Measurements from ENCODE around the gene SYNJ2.
A peak's percentile ranks its signal among the peaks of the same experiment; 100 is the strongest.

The SYNJ2 gene

DNA sequence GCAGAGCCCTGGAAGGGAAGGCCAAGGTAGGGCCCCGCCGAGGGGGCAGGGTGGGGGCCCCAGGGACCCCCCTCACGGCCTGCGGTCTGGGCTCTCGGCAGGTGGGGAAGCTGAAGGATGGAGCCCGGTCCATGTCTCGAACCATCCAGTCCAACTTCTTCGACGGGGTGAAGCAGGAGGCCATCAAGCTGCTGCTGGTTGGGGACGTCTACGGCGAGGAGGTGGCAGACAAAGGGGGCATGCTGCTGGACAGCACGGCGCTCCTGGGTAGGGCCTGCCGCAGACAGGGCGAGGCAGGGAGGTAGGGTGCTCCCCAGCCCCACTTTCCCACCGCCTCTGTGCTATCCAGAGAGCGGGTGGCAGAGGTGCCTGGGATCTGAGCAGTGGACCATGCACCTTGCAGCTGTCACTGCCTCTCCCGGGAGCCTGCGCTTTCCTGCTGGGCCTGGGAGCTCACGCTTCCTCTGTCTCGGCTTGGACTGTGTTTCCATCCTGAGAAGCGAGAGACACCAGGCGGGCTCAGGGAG, 83.1 kb downstream of the SYNJ2 start:
- no peak for DNase-seq

- no peak for DNase-seq
These were observed 84.6 kb downstream of the SYNJ2 start for GRCh38 chr6:158066136-158066781.

DNA sequence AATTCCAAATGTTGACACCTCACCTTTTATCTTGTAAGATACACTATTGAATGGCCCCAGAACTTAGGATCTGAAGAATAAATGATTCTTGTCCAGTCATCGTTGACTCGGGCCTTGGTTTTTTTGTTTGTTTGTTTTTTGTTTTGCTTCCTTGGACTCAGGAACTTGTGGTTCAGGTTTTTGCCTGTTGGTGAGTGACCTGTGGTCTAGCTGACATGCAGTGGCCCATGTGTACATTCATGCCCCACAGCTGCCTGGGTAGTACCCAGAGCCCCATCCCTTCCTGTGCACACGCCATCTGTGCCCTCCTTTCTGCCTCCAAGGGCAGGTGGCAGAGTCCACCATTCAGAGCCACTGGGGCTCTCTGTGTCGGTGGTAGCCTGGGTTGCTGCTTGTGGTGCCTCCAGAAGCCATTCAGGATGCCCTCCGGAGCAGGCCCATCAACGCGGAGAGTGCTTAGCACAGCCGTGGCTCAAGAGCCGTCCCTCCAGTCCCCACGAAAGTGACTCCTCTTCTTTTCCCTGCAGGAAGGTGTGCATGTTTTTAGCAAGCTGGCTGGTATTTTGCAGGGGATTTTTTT, 85.9 kb downstream of the SYNJ2 start:
- no peak for DNase-seq

DNA sequence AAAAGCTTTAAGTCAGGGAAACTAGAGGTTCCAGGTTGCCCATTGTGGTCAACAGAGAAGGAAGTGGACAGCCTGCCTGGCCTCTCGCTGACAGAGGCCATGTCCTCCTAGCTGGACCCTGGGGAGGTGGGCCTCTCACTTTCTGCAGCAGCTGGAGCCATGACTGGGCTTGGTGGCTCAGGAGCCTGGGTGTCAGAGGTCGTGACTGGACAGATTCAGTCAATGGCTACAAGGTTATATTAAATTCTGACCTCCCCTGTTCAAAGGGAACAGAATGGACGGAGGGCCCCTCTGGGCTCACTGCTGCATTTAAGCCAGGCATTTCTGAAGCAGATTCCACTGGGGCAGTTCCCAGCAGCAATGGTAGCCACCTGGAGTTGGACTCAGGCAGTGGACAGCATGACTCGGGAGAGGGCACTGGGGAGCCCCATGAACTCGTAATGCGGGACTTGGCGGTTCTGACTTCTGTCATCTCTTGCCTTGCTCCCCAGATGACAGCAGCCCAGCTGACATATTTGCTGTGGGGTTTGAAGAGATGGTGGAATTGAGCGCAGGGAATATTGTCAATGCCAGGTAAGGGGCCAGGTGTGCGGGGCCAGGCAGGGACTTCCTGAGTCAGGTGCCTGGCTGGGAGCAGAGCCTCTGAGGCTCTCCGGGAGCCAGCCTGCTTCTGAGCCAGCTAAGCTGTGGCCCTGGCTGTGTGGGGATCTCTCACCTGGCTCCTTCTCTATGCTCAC, 86.7 kb downstream of the SYNJ2 start:
- no peak for DNase-seq

GRCh38 chr6:158068893-158069799, 87.5 kb downstream of the SYNJ2 start:
- DNase-seq, result no peak

GRCh38 chr6:158069800-158070195, 88.1 kb downstream of the SYNJ2 start:
- DNase-seq, result no peak

DNA sequence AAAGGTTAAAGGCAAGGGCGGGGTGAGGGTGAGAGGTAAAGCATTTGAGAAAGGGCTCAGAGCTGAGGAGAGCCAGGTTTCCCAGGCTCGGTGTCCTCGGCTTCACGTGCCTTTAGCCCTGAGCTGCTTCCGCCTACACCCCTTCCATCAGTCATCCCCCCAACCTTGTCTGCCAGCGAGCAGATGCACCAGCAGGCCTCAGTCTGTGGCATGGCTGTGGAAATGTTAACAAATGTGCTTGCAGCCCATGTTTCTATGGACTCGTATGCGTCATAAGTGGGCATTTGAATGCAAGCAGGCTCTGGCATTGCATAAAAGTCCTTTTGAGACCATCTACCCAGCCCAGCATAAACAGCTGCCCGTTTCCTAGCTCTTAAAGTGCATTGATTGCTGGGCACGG, 88.8 kb downstream of the SYNJ2 start:
- no peak for DNase-seq

- no peak for DNase-seq
These were observed 89.7 kb downstream of the SYNJ2 start for GRCh38 chr6:158071121-158072082.

DNA sequence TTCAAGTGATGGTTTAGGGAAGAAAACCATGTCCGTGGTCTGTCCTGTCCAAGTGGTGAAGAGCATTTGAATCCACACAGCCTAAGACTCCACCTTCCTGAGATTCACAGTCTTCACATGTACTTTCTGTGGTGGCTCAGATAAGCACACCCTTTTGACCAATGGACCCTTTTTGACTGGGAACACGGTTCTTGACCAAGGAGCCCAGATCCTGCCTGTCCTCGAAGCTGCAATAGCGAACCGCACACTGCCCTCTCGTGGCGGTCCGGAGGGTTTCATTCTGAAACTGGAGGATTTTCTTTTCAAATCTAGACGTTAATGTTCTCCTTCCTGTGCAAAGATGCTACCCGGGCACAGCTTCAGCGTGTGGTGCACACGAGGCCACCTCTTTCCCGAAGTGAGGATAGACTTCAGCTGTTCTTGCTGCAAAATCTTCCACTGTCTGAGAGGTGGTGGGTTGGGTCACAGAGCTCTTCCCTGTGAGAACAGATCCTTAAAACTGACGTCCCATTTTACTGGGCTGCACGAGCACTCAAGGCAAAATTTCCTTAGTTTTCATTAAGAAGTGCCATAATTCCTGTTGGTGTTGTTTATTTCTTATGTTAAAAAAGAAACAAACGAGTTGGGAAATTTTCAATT, 90.5 kb downstream of the SYNJ2 start:
- DNase-seq, result peak; percentile 56

DNA sequence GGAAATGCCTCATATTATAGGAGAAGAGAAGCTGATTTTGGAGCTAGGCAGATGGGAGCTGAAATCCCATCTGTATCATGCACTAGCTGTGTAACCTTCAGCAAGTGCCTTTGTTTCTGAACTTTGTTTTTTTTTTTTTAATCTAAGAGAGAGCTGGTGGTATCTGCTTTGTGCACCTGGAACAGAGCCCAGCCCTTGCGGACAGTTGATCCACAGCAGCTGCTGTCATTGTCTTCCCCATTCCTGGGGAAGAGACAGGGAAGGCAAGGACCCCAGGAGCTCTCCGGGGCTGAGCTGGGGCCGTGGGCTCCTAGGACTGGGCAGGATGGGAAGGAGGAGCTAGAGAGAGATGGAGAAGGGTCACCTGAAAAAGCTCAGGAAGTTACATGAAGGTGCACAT, 92.1 kb downstream of the SYNJ2 start:
- DNase-seq, result no peak

- no peak for DNase-seq
These were observed 94.9 kb downstream of the SYNJ2 start for GRCh38 chr6:158076548-158076947.

DNA sequence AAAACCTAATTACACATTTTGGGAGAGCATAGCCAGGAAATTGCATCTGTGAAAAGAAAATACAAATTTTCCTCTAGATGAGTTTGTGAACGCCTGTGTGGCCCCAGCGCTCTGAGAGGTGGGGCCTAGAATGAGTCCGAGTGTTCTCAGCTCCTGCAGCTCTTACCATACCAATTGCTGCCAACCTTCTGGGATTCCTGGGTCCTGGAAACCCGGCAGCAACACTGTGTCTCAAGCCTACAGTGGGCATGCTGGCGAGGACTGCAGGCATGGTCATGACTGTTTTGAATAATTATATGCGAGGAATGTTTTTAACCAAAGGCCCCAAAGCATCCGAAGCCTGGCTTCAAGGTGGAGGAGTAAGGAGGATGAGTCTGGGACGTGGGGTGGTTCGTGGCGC, 96.0 kb downstream of the SYNJ2 start:
- no peak for DNase-seq

DNA sequence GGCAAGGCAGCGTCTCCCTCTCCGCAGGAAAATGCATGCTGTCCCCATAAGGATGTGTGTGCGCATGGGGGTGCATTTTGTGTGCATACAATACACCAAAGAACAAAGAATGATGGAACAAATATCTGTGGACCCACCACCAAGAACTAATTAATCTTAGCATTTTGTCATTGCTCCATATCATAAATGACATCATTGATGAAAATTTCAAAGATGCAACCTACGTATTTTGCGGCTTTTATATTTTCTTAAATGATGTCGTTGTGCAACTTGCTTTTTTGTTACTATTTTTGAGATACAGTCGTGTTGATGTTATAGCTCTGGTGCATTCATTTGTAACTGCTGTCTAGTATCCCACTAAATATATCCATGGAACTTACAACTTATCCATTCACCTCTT, 96.7 kb downstream of the SYNJ2 start:
- DNase-seq, result no peak

GRCh38 chr6:158080849-158081656, 99.4 kb downstream of the SYNJ2 start:
- no peak for DNase-seq

- DNase-seq, result no peak
These were observed 99.9 kb downstream of the SYNJ2 start for GRCh38 chr6:158081657-158081935.

DNA sequence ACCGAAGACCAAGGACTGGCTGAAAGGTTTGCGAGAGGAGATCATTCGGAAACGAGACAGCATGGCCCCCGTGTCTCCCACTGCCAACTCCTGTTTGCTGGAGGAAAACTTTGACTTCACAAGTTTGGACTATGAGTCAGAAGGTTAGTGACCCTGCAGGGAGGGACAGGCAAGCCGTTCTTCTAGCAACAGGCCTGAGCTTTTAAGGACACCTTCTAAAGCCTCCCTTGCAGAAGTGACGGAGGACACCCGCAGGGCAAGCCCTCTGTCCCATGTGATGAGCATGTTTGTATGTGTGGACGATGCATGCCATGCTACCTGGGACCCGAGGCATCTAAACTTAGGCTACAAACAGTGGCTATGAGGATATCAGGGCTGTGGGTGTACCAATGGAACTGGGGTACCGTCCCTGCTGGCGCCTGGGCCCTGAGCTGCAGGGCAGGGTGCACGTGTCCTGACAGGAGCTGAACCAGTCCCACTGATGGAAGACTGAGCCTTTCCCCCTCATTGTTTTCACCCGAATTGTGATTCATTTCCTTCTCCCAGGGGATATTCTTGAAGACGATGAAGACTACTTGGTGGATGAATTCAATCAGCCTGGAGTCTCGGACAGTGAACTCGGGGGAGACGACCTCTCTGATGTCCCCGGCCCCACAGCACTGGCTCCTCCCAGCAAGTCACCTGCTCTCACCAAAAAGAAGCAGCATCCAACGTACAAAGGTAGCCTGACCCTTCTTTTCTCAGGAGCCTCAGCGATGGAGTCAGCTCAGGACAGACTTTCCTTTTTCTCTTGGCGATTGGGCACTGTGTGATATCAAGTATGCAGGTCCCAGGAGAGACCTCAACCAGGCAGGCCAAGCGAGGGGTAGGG, 102.0 kb downstream of the SYNJ2 start:
- no peak for DNase-seq

- DNase-seq, result no peak
These were observed 103.8 kb downstream of the SYNJ2 start for GRCh38 chr6:158085261-158086053.

DNA sequence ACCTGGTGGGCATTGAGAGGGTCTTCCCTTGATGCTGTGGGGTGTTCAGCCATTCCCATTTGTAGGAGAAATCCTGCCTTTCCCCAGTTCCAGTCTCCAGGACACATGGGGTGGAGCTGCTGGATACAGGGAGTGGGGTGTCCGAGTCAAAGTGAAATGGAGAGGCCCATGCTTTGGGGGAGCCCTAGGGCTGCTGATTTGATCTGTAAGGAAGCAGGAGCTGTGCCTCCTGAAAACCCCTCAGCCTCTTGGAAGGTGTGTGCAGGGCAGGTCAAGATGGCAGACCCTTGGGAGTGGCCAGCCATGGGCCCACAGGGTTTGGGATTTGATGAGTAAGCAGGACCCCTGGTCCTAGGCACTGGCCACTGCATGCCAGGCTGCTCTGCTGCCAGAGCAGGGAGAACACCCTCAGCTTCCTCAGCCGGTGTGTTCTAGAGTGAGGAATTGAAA, 104.4 kb downstream of the SYNJ2 start:
- peak; percentile 15 for DNase-seq
